Cortex of kidney (tissue), 1 donor: ENCODE data around the gene RYK.
"Not testable (repeated sequence)": the region's sequence is repeated elsewhere in the genome, so short reads cannot be mapped to it uniquely, and the experiment has no call there.

Experiments used
- DNase-seq: peaks from one replicate; lab custom pipeline; 2025; lab: John Stamatoyannopoulos, UW

The RYK gene

GRCh38 chr3:134255404-134255803 is 4.7 kb upstream of the RYK start:
- DNase-seq, result no peak

- DNase-seq, result no peak
Measured at GRCh38 chr3:134253475-134254226, 3.0 kb upstream of the RYK start.

- no peak for DNase-seq
Measured at GRCh38 chr3:134252766-134253165, 2.1 kb upstream of the RYK start.

GRCh38 chr3:134251731-134252391 is 1.2 kb upstream of the RYK start:
- DNase-seq, result no peak

- DNase-seq, result no peak
Measured at GRCh38 chr3:134249935-134250716, 533 bp downstream of the RYK start.

GRCh38 chr3:134249296-134249841 is 1.3 kb downstream of the RYK start:
- no peak for DNase-seq

GRCh38 chr3:134244921-134245320 is 5.7 kb downstream of the RYK start:
- no peak for DNase-seq

- no peak for DNase-seq
Measured at GRCh38 chr3:134242649-134243617, 7.7 kb downstream of the RYK start.

- no peak for DNase-seq
Measured at GRCh38 chr3:134239538-134239937, 11.1 kb downstream of the RYK start.

GRCh38 chr3:134237454-134238145 is 13.1 kb downstream of the RYK start:
- no peak for DNase-seq

GRCh38 chr3:134236505-134237170 is 14.0 kb downstream of the RYK start:
- DNase-seq, result no peak

- DNase-seq, result no peak
Measured at GRCh38 chr3:134235577-134236076, 15.0 kb downstream of the RYK start.

- no peak for DNase-seq
Measured at GRCh38 chr3:134232951-134233350, 17.7 kb downstream of the RYK start.

GRCh38 chr3:134232151-134232550 is 18.5 kb downstream of the RYK start:
- no peak for DNase-seq

GRCh38 chr3:134231131-134231530 is 19.5 kb downstream of the RYK start:
- DNase-seq, result no peak

- no peak for DNase-seq
Measured at GRCh38 chr3:134229038-134229437, 21.6 kb downstream of the RYK start.

GRCh38 chr3:134228479-134228878 is 22.2 kb downstream of the RYK start:
- no peak for DNase-seq

- DNase-seq, result no peak
Measured at GRCh38 chr3:134228035-134228434, 22.6 kb downstream of the RYK start.

GRCh38 chr3:134224796-134225156 is 25.9 kb downstream of the RYK start:
- not testable (repeated sequence) for DNase-seq

- no peak for DNase-seq
Measured at GRCh38 chr3:134222835-134223234, 27.8 kb downstream of the RYK start.
